ENCODE results near the gene SLC38A2.

Gene SLC38A2

GRCh38 chr12:46391630-46392029 is 19.1 kb upstream of the SLC38A2 start:
- DNase-seq = no peak

GRCh38 chr12:46390881-46391280 is 18.3 kb upstream of the SLC38A2 start:
- DNase-seq = no peak

- no peak for DNase-seq
Measured at GRCh38 chr12:46390304-46390703, 17.7 kb upstream of the SLC38A2 start.

DNA sequence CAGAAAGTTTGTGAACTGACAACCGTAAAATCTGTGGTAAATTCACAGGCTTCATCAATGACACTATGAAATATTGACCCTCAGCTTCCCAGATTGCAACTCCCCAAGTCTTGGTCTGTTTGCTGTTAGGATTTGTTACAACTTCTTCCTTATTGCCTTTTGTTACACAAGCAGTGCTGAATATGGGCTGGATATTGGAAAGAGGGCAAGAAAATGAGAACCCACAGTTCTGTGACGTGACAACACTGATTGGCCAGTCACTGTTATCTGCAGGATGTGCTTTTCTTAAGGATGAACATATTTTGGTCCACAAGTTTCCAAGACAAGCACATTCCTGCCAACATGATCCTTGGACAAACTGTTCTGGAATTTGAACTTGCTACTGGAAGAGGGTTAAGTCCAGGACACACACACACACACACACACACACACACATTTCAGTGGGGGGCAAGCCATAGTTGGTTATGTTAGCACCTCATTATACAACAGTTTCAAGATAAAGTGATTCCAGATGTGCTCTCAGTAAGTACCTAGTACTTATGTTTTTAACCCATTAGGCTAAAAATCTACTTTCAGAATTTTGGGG is 16.6 kb upstream of the SLC38A2 start:
- no peak for DNase-seq

DNA sequence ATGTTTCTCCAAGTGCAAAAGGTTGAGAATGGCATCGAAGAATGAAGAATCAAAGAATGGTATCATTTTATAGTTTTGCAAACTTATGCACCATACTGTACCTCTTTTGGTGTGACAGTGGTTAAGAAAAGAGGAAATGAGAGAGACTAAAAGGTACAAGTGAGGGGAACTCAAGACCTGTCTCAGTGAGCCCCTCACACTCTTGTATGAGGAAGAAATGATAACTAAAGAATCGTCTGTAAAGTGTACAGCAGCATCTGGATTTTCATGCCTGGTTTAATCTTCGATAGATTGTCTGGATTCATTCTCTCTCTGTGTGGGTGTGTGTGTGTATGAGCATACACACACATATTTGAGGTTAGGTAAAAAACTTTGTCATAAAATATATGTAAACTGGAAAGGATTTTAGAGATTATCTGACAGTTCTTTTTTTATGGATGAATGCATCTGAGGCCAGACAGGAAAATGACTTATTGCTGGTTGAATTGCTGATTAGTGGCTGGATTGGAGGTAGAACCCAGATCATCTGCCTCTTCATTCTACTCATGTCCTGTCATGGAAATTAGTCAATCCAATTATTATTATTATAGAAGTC is 16.0 kb upstream of the SLC38A2 start:
- DNase-seq = no peak

DNA sequence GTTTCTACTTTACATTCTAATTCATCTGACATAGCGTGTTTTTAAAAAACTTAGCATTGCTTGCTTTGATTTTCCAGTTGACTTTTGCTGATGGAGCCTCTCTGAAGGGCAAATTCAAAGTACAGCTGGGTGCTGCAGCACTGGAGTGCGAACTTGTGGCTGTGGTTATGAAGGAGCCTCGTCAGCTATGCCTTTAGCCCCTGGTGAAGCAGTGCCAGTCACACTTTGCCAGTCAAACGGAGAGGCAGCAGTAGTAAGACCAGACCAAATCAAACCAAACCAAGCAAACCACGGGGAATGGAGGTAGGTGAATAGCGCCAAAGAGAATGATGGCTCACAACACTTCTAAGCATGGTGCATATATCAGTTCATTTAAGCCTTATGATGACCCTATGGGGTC is 15.1 kb upstream of the SLC38A2 start:
- DNase-seq = no peak

DNA sequence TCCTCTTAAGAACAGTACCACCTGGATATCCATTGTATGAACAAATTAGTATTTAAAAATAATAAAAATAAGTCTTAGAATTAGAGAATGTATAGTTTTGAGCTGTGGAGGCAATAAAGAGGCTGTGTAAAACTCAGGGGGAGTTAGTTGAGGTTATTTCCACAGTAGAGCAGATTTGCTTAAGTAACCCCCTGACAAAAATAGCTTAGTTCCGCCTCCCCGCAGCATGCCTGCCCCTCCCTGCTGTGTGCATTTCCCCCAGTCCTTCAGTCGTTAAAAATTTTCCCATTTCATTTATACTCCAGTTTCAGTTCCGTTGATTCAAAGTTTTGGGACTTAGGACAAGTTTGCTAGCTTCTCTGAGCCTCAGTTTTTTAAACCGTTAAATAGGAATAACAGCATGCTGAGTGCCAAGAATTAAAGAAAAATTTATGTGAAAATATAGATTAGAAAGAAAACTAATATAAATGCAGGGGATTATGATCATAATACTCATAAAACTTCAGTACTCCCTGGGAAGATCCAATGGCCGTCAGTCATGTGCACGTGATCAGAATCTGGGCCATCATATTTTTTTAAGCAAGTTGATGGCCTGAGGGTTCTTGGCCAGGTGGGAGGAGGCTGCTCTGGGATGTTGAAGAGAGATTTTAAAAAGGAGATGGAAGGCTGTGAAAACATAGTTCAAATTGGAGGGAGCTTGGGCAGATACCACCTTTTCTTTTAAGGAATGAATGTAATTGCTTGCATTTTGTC is 14.5 kb upstream of the SLC38A2 start:
- DNase-seq = peak; percentile 63 to 88 (median 82)

DNA sequence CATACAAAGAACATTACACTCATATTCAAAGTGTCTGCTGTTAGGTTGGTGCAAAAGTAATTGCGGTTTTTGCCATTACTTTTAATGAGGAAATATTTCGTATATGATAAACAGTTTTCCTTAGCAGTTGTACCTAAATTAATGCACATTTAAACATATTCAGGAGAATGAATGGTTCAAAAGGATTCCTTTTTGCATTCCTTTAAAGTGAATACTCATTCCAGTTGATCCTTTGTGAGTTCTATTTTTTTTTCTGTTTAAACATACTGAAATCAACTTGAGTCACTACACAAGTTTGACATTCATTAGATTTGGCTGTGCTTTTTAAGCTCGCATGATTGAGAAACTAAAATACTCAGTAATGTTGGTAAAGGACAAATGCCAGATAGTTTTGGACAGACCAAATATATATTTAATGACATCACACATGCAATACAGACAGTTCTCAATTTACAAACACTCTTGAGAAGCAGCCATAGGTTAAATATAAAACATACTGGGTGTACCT is 13.8 kb upstream of the SLC38A2 start:
- DNase-seq = peak in 1 of 4 experiments; percentile 46

DNA sequence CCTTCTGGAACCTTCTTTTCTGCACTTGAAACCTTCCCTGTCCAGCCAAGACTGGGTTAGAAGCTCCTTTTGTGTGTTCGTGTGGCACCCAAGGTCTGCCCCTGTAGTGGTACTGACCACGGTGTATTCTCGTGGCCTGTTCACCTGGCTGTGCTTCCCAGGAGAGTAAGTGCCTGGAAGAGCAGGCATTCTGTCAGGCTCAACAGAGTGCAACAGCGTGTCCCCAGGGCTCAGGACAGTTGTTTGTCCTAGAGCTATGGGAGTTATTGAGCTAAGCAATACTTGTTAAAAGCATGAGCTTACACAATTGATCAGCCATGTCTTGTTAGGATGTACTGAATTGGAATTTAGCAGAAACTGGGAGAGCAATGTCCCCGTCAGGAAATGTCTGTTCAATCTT is 12.9 kb upstream of the SLC38A2 start:
- DNase-seq = no peak

GRCh38 chr12:46384451-46385309 is 12.1 kb upstream of the SLC38A2 start:
- peak in 3 of 4 experiments; percentile 24 to 60 (median 57) for DNase-seq

DNA sequence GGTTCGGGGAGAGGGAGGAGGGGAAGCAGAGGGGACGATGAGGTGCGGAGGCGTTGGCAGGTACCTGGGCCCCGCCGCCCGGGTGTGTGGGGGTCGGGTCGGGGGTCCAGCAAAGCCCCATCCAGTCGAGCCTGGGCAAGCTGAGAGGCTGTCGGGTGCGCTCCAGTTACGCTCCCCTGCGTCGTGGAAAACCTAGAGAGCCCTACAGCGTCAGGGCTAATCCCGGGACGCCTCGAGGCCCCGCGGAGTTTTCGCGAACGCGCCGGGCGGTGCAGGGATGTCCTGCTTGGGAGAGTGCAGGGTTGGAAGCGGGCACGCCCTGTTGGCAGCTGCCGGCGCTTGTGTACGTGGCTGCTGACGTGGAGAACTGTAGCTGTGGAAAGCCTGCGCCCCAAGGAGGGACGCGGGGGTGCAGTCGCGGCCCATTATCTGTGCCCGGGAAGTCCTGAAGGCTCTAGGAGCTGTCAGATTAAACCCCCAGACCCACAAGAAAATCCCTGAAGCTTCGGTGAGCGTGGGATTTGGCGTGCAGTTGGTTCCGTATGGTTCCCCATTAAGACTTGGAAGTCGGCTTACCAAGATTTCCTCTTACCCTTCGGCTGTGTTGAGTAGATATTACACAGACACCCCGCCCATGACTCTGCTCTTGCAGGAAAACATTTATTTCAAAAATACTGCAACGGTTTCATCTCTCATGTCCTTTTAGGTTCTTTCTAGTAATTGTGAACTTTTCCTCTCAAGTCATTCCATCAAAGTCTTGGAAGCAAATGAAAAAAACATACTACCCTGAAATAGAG is 11.3 kb upstream of the SLC38A2 start:
- DNase-seq = peak; percentile 90 to 94 (median 93)

GRCh38 chr12:46382964-46383653 is 10.5 kb upstream of the SLC38A2 start:
- DNase-seq = peak; percentile 97 to 99 (median 98)

DNA sequence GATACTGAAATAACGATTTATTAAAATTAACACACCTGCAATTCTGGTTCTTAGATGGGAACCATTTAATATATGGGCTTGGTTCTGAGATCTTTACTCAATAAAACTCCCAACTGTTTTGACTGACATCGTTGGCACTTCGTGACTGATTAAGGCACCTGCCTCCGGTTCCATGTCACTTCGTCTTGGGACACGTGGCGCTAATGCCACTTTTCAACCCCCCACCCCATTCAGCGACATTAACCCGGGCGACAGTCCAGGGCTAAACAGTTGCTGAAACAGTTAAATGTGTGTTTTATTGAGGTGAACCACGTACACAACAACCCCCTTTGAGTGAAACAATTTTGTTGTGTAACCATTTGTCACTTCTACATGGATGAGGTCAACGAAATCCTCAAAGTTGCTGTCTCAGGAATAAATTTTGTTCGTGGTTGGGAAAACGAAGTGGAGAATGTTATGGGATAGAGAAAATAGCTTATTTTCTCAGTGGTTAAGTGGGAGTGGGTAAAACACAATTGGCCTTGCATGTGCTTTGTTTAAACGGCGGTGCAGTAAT is 9.9 kb upstream of the SLC38A2 start:
- DNase-seq = peak in 3 of 4 experiments; percentile 33 to 68 (median 65)

DNA sequence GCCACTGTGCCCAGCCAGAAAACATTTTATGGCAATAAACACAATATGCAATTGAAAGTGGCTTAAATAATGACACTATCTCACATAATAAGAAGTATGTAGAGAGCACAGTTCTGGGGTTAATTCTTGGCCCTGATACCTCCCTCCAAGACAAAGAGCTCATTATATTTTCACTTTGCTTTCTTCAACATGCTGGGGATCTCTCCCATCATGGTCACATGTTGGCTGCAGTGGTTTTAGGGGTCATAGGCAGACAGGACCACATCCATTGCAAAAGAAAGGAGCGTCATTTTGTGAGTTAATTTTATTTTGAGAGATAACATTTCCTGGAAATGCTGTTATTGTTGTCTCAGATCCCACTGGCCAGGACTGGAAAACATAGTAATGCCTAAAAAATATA is 8.3 kb upstream of the SLC38A2 start:
- no peak for DNase-seq

DNA sequence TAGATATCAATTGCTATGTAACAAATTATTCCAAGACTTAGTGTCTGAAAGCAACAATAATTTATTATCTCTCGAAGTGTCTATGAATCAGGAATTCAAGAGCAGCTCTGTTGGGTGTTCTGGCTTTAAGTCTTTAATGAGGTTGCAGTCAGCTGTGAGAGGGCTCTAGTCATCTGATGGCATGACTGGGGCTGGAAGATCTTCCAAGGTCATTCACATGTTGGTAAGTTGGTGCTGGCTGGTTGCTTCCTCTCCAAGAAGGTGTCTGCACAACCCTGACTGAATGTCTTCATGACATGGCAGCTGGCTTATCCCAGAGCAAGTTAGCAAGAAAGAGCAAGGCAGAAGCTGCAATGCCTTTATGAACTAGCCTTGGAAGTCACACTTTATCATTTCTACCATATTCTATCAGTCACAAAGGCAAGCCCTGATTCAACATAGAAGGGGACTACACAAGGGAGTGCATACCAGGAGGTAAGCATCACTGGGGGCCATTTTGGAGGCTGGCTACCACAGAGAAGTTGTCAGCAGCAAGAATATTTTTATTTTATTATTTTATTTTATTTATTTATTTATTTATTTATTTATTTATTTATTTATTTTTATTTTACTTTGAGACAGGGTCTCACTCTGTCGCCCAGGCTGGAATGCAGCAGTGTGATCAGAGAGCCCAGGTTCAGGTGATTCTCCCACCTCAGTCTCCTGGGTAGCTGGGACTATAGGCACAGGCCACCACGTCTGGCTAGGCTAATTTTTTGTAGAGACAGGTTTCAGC is 7.6 kb upstream of the SLC38A2 start:
- peak in 3 of 4 experiments; percentile 42 to 52 (median 47) for DNase-seq

GRCh38 chr12:46379352-46379751 is 6.8 kb upstream of the SLC38A2 start:
- no peak for DNase-seq

- DNase-seq = no peak
Measured at GRCh38 chr12:46378530-46378929, 6.0 kb upstream of the SLC38A2 start.

GRCh38 chr12:46377678-46378077 is 5.1 kb upstream of the SLC38A2 start:
- DNase-seq = no peak

DNA sequence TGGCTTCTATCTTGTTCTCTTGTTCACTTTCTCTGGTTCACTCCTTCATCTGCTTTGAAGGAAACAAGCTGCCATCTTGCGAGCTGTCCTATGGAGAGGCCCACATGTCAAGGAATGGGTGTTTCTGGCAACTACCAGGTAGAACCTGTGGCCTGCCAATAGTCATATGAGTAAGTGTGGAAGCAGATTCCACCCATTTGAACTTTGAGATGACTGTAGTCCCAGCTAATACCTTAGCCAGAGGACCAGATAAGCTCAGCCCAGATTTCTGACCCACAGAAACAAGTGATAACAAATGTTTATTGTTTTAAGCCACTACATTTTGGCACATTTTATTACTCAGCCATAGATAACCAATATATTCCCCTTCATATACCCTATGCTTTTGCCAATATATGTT is 4.0 kb upstream of the SLC38A2 start:
- DNase-seq = no peak

GRCh38 chr12:46374711-46375110 is 2.1 kb upstream of the SLC38A2 start:
- no peak for DNase-seq
